Fibroblast of the aortic adventitia (primary cell): ENCODE results near the gene AQP11. TPM values are rescaled to one million over a fixed set of nuclear protein-coding genes. Genes with fewer than 3 reads are reported as not detected.
A peak's percentile ranks its signal among the peaks of the same experiment; 100 is the strongest.

Experiments used
- DNase-seq: peaks from one replicate; pipeline ENCODE4 v3.0.0-alpha.2; 2010; ENCODE audit warnings: low read depth
- H3K4me3 ChIP-seq: 2 replicates; pipeline ENCODE4 v1.5.1; 2011; ENCODE audit warnings: low read depth, mild to moderate bottlenecking, control low read depth, low read length, moderate library complexity
- total RNA-seq: library from RNA; depleted of rRNA; stranded (reverse); fragments of >200 nt; gene quantifications from 2 replicates; pipeline ENCODE4 v1.2.3, GENCODE V29; 2012; ENCODE audit warnings: low replicate concordance
- TF ChIP-seq, protein P1 (sequence below): IDR thresholded peaks from 2 replicates; pipeline ENCODE4 v1.5.1; 2011; ENCODE audit warnings: mild to moderate bottlenecking, low read length, control low read depth, inconsistent platforms; ENCODE audit not compliant: insufficient read depth

AQP11 gene
- total RNA-seq, 1 donor: 3.3 TPM

DNA sequence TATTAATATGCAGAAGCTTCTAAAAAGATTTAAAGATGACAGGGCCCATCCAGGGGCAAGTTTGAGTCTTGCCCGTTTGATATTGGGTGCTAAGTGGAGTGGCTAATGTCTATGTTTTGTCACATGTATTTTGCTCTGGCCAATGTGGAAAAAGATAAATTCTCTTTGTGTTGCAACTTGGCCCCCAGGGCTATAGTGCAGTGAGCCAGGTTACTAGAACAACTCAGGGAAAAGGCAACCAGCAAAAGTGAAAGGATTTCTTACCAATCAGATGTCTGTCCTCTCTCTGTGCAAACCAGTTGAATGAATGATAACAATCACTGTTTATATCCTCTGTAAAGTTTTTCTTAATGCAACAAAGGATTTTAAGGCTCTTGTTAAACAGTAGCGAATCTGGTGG lies 52.5 kb downstream of the AQP11 start:
- TF ChIP-seq, protein P1, sequence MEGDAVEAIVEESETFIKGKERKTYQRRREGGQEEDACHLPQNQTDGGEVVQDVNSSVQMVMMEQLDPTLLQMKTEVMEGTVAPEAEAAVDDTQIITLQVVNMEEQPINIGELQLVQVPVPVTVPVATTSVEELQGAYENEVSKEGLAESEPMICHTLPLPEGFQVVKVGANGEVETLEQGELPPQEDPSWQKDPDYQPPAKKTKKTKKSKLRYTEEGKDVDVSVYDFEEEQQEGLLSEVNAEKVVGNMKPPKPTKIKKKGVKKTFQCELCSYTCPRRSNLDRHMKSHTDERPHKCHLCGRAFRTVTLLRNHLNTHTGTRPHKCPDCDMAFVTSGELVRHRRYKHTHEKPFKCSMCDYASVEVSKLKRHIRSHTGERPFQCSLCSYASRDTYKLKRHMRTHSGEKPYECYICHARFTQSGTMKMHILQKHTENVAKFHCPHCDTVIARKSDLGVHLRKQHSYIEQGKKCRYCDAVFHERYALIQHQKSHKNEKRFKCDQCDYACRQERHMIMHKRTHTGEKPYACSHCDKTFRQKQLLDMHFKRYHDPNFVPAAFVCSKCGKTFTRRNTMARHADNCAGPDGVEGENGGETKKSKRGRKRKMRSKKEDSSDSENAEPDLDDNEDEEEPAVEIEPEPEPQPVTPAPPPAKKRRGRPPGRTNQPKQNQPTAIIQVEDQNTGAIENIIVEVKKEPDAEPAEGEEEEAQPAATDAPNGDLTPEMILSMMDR: no peak
- H3K4me3 ChIP-seq: no peak overlapping the region
- no peak for DNase-seq

DNA sequence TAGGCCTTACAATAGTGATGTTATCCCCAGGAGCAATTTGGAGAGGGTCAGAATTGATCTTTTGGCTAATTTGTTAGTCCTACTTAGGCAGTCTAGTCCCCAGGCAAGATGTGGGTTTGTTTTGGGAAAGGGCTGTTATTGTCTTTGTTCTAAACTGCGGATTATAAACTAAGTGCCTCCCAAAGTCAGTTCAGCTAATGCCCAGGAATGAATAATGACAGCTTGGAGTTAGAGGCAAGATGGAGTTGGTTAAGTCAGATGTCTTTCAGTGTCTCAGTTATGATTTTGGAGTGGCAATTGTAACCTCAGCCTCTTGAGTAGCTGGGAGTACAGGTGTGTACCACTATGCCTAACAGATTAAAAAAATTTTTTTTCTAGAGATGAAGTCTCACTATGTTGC lies 55.1 kb downstream of the AQP11 start:
- DNase-seq: no peak
- H3K4me3 ChIP-seq: no peak overlapping the region
- TF ChIP-seq, protein P1: no peak

DNA sequence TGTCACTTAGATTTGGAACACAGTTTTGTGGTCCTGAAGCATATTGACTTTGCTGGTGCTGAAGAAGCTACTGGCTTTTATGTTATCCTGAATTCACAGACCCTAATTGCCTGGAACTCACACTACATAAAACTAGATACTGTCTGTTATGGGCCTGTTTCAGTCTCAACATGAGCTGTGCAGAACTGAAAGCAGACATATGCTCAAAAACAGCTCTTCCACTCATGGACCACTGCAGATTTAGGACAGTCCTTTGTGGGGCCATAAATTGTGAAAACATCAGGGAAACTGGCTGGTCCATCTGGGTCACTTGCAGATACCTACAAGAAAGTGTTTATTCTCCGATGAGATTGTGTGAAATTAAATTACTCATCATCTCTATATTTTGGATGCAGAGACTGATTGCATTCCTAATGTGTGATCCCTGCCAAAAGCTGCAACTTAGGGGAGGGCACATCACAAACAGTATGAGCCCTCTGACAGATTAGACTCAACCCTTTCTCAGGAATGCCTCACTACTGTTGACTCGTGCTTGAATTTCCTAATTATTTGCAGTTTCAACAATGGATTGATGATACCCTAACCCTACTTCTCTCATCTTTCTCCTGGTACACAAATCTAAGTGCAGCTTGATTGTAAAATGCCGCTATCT lies 58.0 kb downstream of the AQP11 start:
- TF ChIP-seq, protein P1: no peak
- DNase-seq: peak; percentile 32

DNA sequence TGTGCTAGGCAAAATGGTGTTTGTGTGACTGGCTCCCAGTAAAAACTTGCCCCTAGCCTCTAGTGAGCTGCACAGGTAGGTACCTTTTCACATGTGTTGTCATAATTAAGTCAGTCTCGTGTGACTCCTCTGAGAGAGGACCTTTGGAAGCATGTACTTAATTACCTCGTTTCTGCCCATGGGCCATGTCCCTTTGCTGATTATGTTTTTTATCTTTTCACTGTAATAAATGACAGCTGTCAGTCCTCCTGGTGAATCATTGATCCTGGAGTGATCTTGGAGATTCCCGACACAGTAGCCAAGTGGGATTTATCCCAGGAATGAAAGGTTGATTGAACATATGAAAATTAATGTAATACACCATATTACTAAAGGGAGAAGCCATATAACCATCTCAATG lies 60.4 kb downstream of the AQP11 start:
- no peak for DNase-seq
- H3K4me3 ChIP-seq: no peak overlapping the region
- TF ChIP-seq, protein P1: no peak

More for the DNA sequence above, 58.0 kb downstream of the AQP11 start:
- H3K4me3 ChIP-seq: no peak overlapping the region

DNA sequence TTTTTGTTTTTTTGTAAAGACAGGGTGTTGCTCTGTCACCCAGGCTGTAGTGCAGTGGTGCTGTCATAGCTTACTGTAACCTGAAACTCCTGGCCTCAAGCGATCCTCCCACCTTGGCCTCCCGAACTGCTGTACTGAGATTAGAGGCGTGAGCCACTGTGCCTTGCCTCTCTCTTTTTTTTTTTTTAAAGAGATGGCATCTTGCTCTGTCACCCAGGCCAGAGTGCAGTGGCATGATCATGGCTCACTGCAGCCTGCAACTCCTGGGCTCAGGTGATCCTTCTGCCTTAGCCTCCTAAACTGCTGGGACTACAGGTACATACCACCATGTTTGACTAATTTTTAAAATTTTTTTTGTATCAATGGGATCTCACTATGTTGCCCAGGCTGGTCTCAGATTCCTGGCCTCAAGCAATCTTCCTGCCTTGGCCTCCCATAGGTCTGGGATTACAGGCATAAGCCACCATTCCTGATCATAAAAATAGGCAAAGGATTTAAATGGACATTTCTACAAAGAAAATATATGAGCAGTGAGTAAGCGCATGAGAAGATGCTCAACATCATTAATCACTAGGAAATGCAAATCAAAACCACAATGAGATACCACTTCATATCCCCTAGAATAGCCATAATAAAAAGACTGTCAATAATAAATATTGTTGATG lies 65.1 kb downstream of the AQP11 start:
- H3K4me3 ChIP-seq: no peak overlapping the region
- TF ChIP-seq, protein P1: no peak
- DNase-seq: no peak

DNA sequence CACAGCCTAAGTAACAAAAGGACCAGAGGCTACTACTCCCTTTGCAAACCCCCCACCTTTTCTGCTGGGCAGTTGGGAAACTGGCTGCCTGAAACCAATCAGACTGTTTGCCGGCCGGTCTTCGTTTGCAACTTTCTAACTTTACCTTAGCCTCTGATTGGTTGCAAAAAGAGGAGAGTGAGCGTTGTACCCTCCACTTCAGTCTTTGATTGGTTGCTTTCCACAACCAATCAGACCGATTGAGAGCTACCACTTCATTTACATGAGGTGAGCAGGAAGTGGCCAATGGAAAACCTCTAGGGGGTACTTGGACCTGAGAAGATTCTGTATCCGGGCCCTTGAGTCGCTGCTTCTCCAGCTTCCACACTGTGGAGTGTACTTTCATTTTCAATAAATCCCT lies 66.6 kb downstream of the AQP11 start:
- H3K4me3 ChIP-seq: no peak overlapping the region
- no peak for DNase-seq
- TF ChIP-seq, protein P1: no peak
